ENCODE data around the gene AWAT1.

GRCh38 chrX:70254909-70255308, 20.5 kb downstream of the AWAT1 start:
- TF ChIP-seq CTCF (conservative IDR thresholded peaks at IDR 0.05) (no peak), EZH2 (IDR thresholded peaks at IDR 0.05; ENCODE audit: low read depth) (no peak)

All from PC-9 (cell line).